GM19099 (cell line): Measurements from ENCODE around the gene CYP2A7.
"Not testable (repeated sequence)": the region's sequence is repeated elsewhere in the genome, so short reads cannot be mapped to it uniquely, and the experiment has no call there.

Source experiments
- POLR2A ChIP-seq: IDR thresholded peaks from 3 replicates; pipeline ENCODE4 v1.6.1; 2011; ENCODE audit warnings: low read depth; ENCODE audit not compliant: insufficient read length; ENCODE audit errors: extremely low read depth

CYP2A7 gene

DNA sequence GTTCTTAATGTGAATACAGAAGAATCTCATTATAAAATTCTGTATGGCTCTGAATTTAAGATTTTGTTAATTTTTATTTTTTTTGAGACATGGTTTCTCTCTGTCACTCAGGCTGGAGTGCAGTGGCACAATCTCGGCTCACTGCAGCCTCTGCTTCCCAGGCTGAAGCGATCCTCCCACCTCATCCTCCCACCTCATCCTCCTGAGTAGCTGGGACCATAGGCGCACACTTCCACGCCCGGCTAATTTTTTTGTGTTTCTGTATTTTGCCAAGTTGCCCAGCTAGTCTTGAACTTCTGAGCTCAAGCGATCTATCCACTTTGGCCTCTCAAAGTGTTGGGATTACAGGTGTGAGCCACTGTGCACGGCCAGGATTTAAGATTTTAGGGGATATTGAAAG, 14.3 kb downstream of the CYP2A7 start:
- no peak for TF ChIP-seq POLR2A

- TF ChIP-seq POLR2A, result no peak
Measured at GRCh38 chr19:40862785-40863184, 19.2 kb downstream of the CYP2A7 start.

DNA sequence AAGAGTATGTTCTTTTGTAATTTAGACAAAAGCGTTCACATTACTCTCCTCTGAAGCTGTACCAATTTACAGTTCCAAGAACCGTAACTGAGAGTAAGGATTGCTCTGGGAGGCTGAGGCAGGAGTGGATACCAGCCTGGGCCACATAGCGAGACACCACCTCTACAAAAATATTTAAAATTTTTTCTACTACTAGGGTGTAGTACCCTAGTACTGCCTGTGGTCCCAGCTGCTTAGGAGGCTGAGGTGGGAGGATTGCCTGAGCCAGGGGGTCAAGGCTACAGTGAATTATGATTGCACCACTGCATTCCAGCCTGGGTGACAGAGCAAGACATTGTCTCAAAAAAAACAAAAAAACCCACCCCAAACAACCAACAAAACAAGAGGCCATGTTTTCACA, 19.7 kb downstream of the CYP2A7 start:
- TF ChIP-seq POLR2A, result no peak

DNA sequence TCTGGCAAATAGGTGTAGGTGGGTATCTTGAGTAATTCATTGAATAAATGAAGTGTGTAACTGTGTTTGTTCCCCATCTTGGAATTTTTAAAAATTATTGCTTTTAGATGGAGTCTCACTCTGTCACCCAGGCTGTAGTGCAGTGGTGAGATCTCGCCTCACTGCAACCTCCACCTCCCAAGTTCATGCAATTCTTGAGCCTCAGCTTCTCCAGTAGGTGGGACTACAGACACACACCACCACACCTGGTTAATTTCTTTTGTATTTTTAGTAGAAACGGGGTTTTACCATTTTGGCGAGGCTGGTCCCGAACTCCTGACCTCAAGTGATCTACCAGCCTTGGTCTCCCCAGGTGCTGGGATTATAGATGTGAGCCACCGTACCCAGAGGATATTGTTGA, 23.9 kb downstream of the CYP2A7 start:
- no peak for TF ChIP-seq POLR2A

DNA sequence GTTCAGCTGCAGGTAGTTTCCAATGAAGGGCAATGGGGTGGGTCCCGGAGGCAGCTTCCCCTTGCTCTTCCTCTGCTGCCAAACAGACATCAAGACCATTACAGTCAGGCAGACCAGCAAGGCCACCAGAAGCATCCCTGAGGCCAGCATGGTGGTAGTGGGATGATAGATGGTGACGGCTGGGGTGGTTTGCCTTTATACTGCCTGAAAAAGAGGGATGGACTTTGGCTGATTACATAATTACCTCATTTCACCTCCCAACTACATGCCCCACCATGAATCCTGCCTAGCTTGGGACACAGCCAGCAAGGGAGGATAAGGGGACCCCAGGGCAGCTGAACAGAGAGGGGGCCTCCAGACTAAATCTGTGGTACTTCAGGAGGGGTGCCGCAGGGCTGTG, 31.8 kb downstream of the CYP2A7 start, which contains the start of gene CYP2A6:
Gene CYP2A6 (minus strand): TSS at position 171 of the 400 bp plus-strand sequence. CDS start 21 bp downstream, at position 150.
- TF ChIP-seq POLR2A, result not testable (repeated sequence)

- TF ChIP-seq POLR2A, result no peak
Measured at GRCh38 chr19:40836754-40837429, 45.1 kb downstream of the CYP2A7 start.

DNA sequence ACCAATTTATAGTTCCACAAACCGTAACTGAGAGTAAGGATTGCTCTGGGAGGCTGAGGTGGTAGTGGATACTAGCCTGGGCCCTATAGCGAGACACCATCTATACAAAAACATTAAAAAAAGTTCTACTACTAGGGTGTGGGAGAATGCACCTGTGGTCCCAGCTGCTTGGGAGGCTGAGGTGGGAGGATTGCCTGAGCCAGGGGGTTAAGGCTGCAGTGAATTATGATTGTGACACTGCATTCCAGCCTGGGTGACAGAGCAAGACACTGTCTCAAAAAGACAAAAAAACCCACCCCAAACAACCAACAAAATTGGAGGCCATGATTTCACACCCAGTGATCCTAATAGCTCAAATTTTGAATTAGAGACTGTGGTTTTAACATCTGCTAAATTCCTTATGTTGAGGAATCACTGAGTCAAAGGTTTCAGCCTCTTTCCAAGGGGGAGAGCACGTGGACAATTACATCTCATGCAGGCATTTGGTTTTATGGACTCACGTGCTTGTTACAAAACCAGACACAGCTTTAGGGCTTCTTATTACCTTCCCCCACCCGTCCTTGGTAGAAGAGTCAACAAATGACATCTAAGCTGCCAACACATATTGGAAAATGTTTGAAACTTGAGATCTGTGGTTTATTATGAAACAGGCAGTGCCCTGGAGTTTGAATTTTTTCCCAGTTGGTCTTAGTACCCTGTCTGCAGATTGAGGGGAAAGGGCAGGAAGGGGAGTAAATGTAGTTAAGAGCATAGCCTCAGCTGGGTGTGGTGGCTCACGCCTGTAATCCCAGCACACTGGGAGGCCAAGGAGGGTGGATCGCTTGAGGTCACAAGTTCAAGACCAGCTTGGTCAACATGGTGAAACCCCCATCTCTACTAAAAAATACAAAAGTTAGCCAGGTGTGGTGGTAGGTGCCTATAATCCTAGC, 50.3 kb downstream of the CYP2A7 start:
- TF ChIP-seq POLR2A, result no peak

DNA sequence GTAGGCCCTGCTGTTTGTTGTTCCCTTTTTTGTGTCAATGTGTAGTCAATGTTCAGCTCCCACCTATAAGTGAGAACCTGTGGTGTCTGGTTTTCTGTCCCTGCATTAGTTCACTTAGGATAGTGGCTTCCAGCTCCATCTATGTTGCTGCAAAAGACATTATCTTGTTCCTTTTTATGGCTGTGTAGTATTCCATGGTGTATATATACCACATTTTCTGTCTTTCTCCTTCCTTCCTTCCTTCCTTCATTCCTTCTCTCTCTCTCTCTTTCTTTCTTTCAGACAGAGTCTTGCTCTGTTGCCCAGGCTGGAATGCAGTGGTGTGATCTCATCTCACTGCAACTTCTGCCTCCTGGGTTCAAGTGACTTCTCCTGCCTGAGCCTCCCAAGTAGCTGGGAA, 52.8 kb downstream of the CYP2A7 start:
- TF ChIP-seq POLR2A, result no peak

GRCh38 chr19:40827386-40828247, 54.4 kb downstream of the CYP2A7 start:
- no peak for TF ChIP-seq POLR2A
